ENCODE measurements around the gene LRIG1.

LRIG1 gene

GRCh38 chr3:66485291-66485968 lies 15.4 kb downstream of the LRIG1 start:
- no peak for DNase-seq

- no peak for DNase-seq
These were observed 16.5 kb downstream of the LRIG1 start for GRCh38 chr3:66484106-66484844.

GRCh38 chr3:66483409-66483906 lies 17.4 kb downstream of the LRIG1 start:
- no peak for DNase-seq

- DNase-seq = peak; percentile 33
These were observed 17.8 kb downstream of the LRIG1 start for GRCh38 chr3:66483006-66483405.

- no peak for DNase-seq
These were observed 18.8 kb downstream of the LRIG1 start for GRCh38 chr3:66482018-66482404.

- DNase-seq = no peak
These were observed 19.5 kb downstream of the LRIG1 start for GRCh38 chr3:66481071-66482017.

- DNase-seq = no peak
These were observed 20.2 kb downstream of the LRIG1 start for GRCh38 chr3:66480666-66481065.

GRCh38 chr3:66479532-66479947 lies 21.3 kb downstream of the LRIG1 start:
- no peak for DNase-seq

GRCh38 chr3:66478960-66479359 lies 21.9 kb downstream of the LRIG1 start:
- DNase-seq = no peak

GRCh38 chr3:66477856-66478255 lies 23.0 kb downstream of the LRIG1 start:
- no peak for DNase-seq

- DNase-seq = no peak
These were observed 23.9 kb downstream of the LRIG1 start for GRCh38 chr3:66476852-66477381.

GRCh38 chr3:66475386-66476020 lies 25.3 kb downstream of the LRIG1 start:
- peak; percentile 60 for DNase-seq

GRCh38 chr3:66473692-66474091 lies 27.1 kb downstream of the LRIG1 start:
- DNase-seq = no peak

- no peak for DNase-seq
These were observed 27.6 kb downstream of the LRIG1 start for GRCh38 chr3:66473181-66473580.

- no peak for DNase-seq
These were observed 28.3 kb downstream of the LRIG1 start for GRCh38 chr3:66472313-66473134.

GRCh38 chr3:66470956-66471686 lies 29.7 kb downstream of the LRIG1 start:
- no peak for DNase-seq

- no peak for DNase-seq
These were observed 30.5 kb downstream of the LRIG1 start for GRCh38 chr3:66470285-66470684.

GRCh38 chr3:66469220-66469640 lies 31.6 kb downstream of the LRIG1 start:
- DNase-seq = no peak

- no peak for DNase-seq
These were observed 32.7 kb downstream of the LRIG1 start for GRCh38 chr3:66467996-66468735.

Measured in NCI-H2029 treated with DMSO at 0.1 percent for 48 hours (cell line).